Activated T-cell treated with anti-CD3 and anti-CD28 coated beads for 4 hours (primary cell): ENCODE measurements around the gene RAB36.

Source experiments
- DNase-seq: peaks from one replicate; pipeline ENCODE4 v3.0.0-alpha.2; 2020

The RAB36 gene

DNA sequence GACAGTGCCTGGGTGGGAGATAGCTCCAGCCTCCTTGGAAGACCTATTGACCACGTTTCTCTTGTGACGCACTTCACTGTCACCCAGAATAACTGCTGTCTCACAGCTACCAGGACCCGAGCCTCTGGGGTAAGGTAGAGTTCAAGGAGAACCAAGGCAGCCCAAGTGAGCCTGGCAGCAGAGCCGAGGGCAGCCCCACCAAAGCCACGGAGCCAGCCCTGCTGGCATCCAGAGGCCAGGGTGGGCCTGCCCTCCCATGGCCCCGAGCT, 36.3 kb upstream of the RAB36 start:
- no peak for DNase-seq

DNA sequence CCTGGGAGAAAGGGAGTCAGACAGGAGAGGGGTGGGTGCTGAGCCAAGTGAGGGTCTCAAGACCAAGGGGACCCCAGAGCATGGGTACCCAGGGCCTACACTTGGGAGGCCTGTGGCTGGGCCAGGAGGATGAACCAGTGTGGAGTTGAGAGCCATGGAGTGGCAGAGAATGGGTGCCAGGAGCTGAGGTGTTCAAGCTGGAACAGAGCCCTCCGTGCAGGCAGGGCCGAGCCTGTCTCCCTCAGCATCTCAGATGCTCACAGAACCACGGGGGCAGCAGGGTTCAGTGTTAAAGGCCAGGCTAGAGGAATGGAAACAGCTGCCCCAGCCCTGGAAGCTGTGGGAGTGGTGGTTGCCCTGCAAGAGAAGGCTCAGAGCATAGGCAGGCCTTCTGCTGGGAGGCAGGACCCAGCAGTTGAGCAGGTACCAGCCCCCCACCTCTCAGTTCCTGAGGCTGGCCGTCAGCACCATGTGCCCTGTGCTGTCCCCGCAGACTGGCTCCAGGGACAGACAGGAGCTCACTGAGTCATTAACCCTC, 35.8 kb upstream of the RAB36 start:
- no peak for DNase-seq

DNA sequence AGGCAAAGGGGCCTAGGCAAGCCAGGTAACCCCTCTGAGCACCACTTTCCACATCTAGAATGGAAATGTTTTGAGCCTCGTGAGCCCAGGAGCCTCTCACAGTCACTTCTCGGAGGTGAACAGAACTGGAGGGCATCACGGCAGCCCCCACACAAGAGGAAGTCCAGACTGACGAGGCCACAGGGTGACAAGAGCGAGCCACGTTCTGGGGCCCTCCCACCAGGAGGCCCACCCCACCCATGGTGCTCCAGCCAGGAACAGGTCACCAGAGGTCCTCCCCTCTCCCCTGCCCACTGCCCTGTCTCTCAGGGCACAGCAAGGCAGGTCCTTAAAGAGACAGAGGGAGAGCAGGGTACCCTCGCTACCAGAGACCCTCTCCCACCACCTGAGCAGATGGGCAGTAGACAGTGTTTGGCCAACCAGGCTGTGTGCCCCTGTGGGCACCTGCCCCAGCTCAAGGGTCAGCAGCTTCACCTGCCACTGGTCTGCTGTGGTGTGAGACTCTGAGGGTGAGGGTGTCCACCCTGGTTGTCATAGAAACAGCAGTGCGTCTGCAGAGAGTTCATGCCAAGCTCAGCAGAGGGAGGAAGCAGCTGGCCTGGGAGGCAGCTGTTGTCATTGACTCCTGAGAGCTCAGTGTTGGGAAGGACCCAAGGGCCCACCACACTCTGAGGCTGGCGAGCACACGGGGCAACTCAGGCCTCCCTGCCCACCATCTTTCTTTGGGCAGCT, 34.9 kb upstream of the RAB36 start:
- no peak for DNase-seq

DNA sequence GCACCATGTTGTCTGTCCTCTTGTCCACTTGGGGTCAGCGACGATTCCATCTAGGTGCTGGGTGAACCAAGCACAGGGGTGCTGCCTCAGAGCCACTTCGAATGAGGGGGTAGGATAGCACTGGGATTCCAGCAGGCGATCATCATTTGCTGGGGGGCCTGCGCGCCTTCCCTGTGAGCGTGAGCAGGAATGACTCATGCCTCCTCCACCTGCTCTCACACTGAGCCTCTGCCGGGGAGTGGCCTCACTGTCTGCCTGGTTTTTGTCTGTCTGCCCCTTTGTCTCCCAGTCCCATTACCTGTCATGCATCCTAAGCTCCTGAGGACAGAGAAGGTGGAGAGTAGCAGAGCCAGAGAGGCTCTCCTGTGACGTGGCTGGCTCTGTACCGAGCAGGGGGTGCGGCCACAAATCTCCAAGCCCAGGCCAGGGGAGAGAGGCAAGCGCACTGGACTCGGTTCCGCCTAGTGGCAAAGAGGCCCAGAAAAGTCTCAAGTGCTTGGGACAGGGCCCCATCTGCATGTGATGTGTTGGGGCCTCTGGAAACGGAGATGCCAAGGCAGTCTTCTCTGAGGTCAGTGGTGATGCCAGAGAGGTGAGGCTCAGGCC, 34.3 kb upstream of the RAB36 start:
- DNase-seq = no peak

DNA sequence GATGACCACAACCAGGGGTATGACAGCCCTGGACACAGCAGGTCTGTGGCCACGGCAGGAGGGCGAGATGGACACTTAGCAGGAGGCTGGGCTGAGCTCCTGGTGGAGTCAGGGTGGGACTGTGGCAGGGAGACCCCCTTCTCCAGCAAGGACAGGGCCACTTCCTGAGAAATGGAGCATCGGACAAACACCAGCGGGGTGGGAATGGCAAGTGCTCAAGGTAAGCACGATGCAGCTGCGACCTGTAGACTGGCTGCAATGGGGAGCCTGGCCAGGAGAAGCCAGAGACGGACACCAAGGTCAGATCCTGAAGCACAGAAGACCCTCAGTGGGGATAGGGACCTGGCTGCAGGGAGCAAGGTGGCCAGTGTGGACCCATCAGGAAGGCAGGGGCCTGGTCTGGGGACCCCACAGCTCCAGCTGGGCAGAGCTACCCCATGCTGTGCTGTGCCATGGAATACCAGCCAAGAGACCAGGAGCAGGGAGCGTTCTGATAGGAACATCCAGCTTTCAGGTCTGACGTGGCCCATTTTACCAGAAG, 32.7 kb upstream of the RAB36 start:
- no peak for DNase-seq

DNA sequence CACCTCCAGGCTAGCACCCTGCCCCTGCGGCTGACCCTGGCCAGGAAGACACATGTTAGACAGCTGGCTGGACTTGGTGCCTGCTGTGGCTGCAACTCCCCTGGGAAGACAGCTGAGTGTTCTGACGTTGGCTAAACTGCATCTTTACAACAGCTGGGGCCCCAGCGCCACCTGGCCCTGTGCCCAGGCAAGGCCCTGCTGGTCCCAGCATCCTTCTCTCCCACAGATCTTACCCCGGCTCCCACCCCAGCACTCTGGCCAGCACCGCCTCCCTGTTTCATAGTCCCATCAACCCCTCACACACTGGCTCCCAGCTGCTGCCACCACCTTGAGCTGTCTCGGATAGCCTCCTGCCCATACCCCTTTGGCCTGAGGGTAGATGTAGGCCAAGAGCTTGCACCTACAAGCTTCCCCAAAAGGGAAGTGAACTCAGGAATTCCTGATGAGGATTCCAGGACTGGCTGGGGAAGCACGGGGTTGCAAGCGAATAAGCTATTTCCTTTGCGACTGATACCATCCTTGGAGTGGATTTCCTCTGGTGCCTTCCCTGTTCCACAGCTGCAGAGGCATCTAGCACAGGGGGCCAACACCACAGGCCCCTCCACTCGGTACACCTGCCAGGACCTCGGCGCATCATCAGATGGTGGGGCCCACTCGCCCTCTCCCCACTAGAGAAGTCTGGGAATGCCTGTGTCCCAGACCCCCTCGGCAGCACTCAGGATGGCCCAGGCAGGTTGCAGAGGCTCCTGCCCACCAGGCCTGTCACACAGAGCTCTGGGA, 32.0 kb upstream of the RAB36 start:
- no peak for DNase-seq

DNA sequence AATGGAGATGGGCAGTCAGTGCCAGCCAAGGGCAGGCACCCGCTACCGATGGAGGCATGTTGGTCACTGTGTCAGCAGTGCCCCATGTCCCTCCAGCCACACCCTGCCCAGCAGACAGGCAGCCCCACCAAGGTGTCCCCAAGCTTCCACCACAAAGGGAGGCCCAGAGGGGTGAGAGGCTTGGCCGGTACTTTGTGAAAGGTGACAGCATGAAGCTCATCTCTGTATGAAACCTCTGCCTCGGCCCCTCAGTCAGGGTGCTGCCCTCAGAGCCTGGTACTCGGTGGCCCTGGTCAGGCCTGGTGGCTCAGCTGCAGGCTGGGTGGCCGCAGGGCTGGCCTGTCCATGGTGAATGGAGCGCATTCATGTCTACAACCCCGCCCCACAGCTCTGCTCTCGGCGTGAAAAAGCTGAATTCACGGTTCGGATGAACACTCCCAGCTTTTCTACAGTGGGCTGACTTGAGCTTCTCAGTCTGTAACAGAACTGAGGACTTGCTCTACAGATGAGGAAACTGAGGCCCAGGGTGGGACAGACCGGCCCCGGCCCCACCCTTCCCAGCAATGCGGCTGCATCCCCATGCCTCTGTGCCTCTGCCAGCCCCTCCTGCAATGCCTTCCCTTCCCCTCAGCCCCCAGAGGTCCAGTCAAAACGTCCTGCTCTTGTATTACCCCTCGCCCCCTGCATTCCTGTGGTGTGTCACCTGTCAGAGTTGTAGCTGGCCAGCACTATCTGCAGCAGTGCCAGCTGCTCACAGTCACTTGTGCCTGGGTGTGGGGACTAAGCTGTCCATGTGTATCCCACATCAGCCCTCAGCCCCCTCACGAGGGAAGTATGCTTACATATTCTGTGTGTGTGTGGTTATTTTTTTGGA, 31.2 kb upstream of the RAB36 start:
- DNase-seq = no peak

DNA sequence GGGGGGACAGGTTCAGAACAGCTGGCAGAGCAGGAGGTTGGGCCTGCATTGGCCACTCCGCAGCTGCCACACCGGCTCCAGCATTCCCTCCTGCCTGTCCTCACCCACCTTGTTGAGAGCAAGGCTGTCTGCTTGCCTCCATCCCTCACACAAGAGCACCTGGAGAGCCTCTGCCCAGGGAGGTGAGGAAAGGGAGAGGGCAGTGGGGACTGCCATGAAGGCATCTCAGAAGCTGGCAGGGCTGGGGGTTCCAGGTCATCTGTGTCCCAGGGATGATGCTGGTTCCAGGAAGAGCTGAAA, 30.6 kb upstream of the RAB36 start:
- no peak for DNase-seq

DNA sequence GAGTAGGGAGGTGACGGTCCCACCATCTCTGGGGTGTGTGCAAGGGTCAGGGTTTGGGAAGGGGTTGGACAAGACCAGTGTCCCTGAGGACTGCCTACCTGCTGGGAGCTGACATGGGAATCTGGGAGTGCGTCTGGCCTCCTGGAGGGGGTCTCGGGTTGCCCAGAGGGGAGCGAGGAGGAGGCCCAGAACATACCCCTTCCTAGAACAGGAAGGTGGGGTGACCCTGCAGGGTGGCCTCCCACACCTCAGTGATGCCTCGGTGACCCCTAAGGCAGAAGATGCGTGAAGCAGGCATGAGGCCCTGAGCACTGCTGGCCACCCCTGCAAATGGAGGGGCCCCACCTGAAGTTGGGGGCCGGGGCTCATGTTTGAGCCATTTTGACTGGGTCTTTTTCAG, 29.9 kb upstream of the RAB36 start:
- no peak for DNase-seq

DNA sequence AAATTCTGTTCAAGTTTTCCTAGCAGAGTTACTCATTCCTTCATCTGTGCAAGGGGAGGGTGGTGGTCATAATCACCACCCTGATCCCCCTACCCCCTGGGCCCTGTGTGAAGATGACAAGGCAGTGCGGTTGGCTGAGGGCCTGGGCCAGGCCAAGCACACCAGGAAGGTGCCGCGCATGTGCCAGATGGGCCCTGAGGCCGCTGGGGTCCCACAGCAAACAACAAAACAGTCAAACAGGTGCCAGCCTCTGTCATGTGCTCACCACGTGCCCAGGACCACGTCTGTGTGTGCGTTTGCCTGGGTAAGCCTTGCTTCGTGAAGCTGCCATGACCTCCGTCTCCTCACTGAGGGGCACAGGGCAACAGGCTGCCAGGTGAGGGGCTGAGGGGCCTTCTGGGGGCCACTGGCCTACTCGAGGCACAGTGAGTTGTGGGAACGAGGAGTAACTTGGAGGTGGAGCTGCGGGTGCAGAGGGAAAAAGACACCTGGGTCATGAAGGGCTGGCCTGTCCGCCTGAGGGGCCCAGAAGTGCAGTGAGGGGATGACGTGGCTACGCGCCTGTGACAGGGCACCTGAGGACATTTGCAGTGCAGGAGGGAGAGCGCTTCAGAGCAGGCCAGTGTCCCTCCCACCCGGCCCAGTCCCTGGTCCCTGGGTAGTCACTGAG, 29.3 kb upstream of the RAB36 start:
- no peak for DNase-seq

DNA sequence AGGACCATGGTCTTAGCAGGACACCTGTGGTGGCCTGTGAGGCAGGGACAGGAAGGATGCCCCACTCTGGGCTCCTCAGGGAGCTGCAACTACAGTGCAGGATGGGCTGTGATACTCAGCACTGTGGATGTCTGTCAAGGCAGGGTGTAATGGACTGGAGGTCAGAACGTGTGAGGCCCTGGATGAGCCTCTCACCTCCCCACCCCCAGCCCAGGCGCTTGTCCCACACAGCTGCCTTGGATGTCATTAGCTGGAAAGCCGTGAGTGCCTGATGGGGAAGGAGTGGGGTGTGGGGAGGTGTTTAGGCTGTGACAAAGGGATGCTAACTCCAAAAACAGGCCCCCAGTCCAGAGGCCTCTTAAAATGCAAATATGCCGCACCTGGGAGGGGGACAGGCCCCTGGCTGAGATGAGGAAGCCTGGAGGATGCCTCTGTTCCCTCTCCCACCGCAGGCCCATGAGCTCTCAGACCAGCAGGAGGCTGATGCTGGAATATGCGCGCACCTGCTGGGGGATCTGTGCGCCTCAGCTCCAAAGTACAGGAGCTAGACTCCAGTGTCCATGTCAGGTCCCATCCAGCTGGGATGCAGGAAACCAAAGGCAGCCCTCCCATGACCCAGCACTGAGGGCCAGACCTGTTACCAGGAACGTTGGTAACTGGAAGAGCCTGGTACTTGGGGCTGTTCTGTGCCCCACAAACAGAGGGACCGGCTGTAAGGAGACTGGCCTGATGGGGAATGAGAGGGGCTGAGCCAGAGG, 28.6 kb upstream of the RAB36 start:
- DNase-seq = no peak

DNA sequence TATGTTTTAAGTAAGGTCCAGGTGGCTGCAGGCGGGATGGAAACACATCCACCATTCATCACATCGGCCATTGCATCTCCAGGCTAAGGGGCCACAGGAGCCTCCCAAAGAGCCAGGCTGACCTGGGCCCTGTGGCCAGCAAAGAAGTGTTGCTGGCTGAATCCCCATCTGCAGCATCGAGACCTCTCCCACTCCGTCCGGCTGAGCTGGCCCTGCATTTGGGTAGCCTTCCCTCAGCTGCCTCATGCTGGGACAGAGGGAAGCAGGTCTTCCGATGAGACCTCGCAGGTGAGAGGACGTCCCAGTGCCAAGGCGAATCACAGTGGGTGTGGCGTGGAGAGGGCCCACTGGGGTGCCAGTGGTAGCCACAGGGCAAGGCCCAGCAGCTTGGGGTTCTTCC, 28.0 kb upstream of the RAB36 start:
- DNase-seq = no peak

DNA sequence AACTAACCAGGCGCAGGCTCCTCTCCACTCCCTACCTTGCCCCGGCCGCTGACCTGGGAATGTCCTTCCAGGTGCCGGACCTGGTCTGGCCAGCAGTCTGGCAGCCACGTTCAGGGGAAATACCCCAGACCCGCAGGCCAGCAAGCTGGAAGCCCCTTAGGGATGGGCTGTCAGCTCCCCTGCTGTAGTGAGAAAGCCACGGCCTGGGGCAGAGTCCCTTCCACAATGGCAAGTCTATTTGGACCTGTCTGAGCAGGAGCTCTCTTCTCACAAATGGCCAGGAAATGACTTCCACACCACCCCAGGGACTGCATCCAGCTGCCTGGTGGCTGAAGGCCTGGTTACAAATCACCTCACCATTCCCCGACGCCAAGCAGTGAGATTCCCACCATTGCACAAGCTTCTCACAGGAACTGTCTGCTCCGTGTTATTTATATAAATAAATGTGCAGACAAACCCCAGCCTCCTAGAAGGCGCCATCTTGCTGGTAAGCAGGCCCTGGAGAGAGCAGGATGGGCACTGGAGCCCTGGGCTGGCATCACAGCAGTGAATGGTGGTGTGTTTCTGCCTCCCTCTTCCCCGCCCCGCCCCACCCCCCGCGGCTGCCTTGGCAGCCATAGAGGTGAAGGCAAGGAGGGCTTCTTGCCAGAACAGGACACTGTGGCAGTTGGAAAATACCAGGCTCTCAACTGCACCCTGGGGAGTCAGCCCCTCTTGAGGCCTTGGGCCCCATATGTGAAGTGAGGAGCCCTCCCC, 27.2 kb upstream of the RAB36 start:
- DNase-seq = no peak

DNA sequence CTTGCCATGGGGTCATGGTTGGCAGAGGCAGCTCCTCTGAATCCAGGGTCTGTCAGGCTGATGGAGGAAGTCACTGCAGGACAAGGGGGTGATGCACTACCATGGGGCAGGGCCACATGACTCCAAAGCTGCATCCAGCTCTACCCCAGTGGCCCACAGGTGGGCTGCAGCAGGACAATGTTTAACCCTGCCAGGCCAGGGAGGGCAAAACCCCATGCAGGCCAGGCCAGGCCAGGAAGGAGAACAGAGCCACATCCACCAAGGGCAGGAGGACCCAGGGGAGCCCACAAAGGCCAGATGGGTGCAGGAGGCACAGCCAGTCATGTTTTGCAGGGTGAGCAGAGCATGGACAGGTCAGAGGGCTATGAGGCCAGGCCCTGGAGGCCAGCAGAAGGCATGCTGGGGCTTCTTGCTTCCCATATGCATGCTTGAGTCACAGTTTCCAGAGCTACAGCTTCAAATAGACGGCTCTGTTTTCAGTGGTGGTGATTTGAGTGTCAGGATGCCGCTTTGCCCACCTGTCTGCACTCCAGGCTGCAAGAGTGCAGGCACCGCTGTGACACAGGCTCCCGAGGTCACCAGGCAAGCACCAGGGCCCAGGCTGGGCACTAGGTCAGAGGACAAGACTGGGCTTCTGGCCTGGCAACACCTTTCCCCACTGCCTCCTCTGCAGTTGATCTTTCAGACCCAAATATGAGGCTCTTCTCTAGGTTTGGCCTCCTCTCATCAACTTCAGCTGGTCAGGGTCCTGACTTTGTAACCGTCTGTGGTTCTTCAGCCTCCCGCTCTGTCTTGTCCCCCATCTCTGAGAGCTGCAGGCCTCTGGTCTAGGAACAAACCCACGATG, 26.4 kb upstream of the RAB36 start:
- DNase-seq = no peak

DNA sequence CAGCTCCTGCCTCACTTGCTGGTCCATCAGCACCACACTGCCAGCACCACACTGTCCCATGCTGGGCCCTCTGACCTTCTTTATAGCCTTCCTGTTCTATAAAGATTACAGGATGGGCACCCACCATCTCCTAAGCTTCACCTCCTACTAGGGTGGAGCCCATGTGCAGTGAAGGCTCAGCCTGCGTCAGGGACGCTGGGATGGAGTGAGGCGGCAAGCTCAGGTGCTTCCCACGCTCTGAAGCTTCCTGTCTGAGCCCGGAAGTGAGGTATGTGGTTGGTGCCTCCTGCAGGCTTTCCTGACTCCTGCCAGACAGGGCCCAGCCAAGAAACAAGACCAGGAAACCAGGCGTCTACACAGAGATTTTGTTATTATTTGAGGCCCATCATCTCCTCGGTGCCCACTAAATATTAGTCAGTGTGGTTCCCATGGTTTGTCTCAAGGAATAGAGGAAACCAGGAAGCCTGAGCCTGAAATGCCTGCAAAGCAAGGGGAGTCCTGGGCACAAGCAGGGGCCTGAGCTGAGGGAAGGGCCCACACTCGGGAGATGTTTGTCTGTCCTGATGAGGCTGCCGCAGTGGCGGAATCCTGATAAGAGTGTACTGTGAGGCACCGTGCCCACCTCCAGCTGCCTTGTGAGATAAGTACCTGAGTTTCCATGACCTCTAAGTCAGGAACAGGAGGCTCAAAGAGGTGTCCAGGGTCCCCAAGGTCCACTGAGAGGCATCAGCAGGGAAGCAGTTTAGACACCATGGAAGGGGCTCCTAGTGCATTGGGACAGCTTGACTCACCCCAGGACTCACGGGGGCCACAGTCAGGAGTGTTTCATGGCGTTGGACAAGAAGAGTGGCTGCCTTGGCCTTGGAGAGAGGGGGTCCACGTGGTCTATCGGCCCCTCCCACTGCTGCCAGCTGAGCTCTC, 25.5 kb upstream of the RAB36 start:
- peak; percentile 25 for DNase-seq

DNA sequence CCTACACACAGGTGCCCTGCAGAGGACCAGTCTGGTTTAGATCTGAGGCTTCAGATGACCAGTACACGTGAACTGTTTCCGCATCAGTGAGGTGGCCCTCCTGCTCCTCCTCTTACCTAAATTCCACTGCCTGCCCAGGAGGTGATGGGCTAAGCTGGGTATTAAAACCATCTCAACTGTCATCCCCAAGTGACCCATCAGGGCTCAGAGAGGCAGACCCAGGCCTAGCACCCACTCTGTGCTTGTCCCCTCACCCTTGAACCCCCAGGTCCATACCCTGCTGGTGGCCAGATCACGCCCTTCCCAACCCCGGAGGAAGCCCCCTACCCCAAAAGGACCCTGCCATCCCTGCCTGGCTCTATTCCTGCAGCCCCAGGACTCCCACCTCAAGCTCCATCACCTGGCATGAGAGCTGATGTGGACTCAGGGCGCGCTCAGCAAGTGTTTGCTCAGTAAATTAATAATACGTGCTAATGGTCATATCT, 24.8 kb upstream of the RAB36 start:
- no peak for DNase-seq

DNA sequence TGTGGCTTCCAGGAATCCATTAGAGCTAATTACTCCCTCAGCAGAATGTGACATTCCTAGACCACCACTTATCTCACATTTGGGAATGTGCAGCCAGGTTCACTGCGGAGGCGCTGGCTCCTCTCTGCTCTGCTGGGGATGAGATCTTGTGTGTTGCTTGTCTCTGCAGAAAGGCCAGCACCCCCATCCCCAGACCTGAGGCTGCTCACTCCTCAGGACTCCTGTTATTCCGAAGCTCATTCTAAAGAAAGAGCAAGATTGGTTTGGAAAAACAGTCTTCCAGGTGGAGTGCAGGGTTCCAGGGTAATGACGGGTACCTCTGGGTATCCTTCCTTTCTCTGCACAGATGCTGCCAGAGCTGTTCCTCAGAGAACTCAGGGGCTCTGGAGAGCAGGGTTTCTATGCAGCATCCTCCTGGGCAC, 24.3 kb upstream of the RAB36 start:
- DNase-seq = no peak

DNA sequence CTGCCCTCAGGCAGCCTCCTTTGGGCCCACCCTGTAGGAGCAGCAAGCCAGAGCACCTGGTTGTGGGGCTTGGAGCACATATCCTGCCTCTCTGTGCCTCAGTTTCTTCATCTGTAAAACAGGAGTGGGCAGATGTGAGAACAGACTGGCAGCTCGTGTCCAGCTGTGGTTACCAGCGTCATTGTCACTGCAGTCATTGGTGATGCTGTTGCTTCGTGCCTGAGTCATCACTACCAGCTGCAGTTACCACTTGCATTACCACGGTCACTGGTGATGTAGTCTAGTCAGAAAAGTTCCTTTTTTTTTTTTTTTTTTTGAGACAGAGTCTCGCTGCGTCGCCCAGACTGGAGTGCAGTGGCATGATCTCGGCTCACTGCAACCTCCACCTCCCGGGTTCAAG, 23.9 kb upstream of the RAB36 start:
- DNase-seq = no peak
